GM12891 (cell line): ENCODE results near the gene ZNF441.

Source experiments
- DNase-seq: peaks from one replicate; pipeline ENCODE4 v3.0.0; 2011; ENCODE audit warnings: low spot score; ENCODE audit not compliant: insufficient read length
- FAIRE-seq: peaks from 2 replicates; lab custom pipeline; 2011; peaks lifted over from hg19 to GRCh38; lab: Jason Lieb, UNC
- PAX5 ChIP-seq: IDR thresholded peaks from 2 replicates; pipeline ENCODE4 v1.6.1; 2011; ENCODE audit warnings: low read length, moderate library complexity, mild to moderate bottlenecking; ENCODE audit not compliant: insufficient read depth, severe bottlenecking
- POLR2A ChIP-seq: IDR thresholded peaks from 2 replicates; pipeline ENCODE4 v1.6.1; 2011; ENCODE audit warnings: low read depth, low read length, control low read depth
- POLR2AphosphoS5 ChIP-seq: IDR thresholded peaks from 2 replicates; pipeline ENCODE4 v1.6.1; 2011; ENCODE audit warnings: low read depth, low read length, control low read depth
- POU2F2 ChIP-seq: IDR thresholded peaks from 2 replicates; pipeline ENCODE4 v1.6.1; 2011; ENCODE audit warnings: low read depth, mild to moderate bottlenecking, control low read depth, low read length, moderate library complexity
- SPI1 ChIP-seq: IDR thresholded peaks from 2 replicates; pipeline ENCODE4 v1.6.1; 2011; ENCODE audit warnings: low read depth, low read length, control low read depth
- TAF1 ChIP-seq: IDR thresholded peaks from 2 replicates; pipeline ENCODE4 v1.6.1; 2011; ENCODE audit warnings: low read depth, low read length, control low read depth

The ZNF441 gene

DNA sequence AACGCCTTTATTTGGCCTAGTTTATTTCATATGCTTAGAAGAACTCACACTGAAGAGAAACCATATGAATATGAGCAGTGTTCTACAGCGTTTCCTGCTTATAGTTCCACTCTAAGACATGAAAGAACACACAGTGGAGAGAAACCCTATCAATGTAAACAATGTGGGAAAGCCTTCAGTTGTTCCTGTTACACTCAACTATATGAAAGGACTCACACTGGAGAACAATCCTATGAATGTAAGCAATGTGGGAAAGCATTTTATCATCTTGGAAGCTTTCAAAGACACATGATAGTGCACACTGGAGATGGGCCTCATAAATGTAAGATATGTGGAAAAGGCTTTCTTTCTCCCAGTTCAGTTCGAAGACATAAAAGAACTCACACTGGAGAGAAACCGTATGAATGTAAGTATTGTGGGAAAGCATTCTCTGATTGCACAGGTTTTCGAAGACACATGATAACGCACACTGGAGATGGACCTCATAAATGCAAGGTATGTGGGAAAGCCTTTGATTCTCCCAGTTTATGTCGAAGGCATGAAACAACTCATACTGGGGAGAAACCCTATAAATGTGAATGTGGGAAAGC, 13.7 kb downstream of the ZNF441 start:
- no peak for DNase-seq
- no peak for FAIRE-seq
- TF ChIP-seq POLR2AphosphoS5 (no peak), TAF1 (no peak), POLR2A (no peak), SPI1 (no peak), POU2F2 (no peak), PAX5 (no peak)

DNA sequence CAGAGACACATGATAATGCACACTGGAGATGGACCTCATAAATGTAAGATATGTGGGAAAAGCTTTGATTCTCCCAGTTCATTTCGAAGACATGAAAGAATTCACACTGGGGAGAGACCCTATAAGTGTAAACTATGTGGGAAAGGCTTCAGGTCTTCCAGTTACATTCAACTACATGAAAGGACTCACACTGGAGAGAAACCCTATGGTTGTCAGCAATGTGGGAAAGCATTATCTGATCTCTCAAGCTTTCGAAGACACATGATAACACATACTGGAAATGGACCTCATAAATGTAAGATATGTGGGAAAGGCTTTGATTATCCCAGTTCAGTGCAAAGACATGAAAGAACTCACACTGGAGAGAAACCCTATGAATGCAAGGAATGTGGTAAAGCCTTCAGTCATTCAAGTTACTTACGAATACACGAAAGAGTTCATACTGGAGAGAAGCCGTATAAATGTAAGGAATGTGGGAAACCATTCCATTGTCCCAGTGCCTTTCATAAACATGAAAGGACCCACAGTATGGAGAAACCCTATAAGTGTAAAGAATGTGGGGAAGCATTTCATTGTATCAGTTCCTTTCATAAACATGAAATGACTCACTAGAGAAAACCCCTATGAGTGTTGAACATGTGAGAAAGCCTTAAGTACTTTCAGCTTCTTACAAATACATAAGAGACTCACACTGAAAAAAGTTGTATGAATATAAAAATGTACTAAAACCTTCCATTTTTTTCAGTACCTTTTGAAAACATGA, 14.7 kb downstream of the ZNF441 start:
- no peak for TF ChIP-seq POU2F2
- TF ChIP-seq POLR2AphosphoS5 = no peak
- no peak for TF ChIP-seq TAF1
- TF ChIP-seq PAX5 = no peak
- peak; percentile 59 for TF ChIP-seq SPI1
- FAIRE-seq (no peak), DNase-seq (no peak)

DNA sequence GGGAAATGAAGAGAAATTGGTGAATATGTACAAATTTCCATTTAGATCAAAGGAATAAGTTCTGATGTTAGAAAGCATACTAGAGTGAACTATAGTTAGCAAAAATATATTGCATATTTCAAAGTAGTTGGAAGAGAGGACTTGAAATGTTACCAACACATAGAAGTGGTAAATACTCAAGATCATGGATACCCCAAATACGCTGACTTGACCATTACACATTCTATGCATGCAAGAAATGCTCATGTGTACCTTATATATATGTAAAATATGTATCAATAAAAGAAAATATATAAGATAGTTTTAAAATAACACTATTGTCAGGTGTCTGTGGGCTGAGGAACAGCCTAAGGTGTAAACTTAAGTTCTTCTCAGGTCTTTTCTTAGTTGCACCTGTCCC, 17.0 kb downstream of the ZNF441 start:
- FAIRE-seq (no peak), DNase-seq (no peak)
- TF ChIP-seq POU2F2 = no peak
- no peak for TF ChIP-seq PAX5
- no peak for TF ChIP-seq POLR2A
- no peak for TF ChIP-seq TAF1
- no peak for TF ChIP-seq SPI1
- TF ChIP-seq POLR2AphosphoS5 = no peak

DNA sequence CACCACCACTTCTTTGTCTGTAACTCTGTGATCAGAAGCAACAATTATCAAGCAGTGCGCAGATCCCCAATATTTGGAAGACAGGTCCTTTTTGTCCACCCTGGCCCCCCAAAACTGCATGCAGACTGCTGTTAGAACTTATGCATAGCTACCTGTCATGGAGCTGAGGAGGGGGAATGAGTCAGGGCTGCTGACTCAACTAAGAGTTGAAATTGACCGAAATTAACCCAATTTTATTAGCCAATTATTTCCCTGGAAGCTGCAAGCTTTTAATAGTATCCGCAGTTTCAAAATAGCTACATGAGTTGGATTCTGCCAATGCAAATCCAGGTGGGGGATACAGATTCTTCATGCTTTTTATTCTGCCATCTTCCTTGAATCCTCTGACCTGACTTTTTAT, 17.6 kb downstream of the ZNF441 start:
- DNase-seq = no peak
- no peak for FAIRE-seq
- no peak for TF ChIP-seq PAX5
- no peak for TF ChIP-seq POLR2A
- no peak for TF ChIP-seq POLR2AphosphoS5
- no peak for TF ChIP-seq SPI1
- no peak for TF ChIP-seq POU2F2
- no peak for TF ChIP-seq TAF1

DNA sequence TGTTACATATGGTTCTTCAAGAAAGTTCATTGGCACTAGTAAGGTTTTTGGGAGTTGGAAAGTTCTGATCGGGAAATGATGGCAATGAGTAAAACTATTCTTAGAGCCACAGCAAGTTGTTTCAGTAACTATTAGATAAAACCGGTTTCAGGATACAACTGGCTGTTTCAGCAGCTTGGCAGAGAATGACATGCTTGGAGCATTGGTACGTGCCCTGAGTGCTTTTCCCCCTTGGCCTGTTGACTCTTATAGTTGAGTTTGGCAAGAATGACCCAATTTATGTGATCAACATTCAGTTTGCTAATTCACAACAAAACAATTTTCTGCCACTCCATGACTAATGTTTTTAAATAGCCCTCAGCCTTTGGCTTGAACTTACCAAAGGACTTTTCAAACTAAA, 20.7 kb downstream of the ZNF441 start:
- no peak for FAIRE-seq
- DNase-seq = no peak
- TF ChIP-seq POLR2AphosphoS5 = no peak
- no peak for TF ChIP-seq POLR2A
- no peak for TF ChIP-seq POU2F2
- TF ChIP-seq TAF1 = no peak
- TF ChIP-seq SPI1 = no peak
- TF ChIP-seq PAX5 = no peak

DNA sequence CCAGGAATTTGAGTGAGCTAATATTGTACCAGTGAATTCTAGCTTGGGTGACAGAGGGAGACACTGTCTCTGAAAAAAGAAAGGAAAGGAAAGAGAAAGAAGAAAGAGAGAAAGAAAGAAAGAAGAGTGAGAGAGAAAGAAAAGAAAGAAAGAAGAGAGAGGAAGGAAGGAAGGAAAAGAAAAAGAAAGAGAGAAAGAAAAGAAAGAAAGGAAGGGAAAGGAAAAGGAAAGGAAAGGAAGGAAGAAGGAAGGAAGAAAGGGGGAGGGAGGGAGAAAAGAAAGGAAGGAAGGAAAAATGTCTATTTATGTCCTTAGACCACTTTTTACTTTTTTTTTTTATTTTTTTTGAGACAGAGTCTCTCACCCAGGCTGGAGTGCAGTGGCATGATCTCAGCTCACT, 26.1 kb downstream of the ZNF441 start:
- TF ChIP-seq SPI1 = no peak
- no peak for TF ChIP-seq PAX5
- no peak for TF ChIP-seq POLR2A
- no peak for TF ChIP-seq TAF1
- TF ChIP-seq POLR2AphosphoS5 = no peak
- TF ChIP-seq POU2F2 = no peak
- DNase-seq (no peak), FAIRE-seq (no peak)

DNA sequence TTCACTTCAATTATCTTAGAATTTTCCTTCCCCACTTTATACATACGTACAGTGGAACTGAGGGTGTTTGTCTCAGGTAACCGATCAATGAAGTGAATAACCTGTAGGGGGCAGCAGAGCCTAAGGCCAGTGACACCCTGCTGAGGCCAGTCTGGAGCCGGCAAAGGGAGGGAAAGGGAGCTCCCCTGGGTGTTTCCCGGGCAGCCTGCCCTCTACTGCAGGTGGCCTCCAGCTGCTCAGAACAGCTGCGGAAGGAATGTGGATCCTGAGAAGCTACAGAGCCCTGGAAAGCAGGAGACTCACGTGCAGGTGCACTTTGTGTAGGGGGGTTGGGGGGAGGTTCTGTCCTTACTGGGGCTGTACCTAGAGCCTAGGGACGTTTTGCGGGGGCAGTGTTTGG, 30.7 kb downstream of the ZNF441 start:
- TF ChIP-seq PAX5 = no peak
- no peak for TF ChIP-seq POLR2A
- no peak for TF ChIP-seq TAF1
- no peak for TF ChIP-seq POLR2AphosphoS5
- TF ChIP-seq POU2F2 = no peak
- no peak for TF ChIP-seq SPI1
- DNase-seq (peak; percentile 56), FAIRE-seq (peak; percentile 96)

DNA sequence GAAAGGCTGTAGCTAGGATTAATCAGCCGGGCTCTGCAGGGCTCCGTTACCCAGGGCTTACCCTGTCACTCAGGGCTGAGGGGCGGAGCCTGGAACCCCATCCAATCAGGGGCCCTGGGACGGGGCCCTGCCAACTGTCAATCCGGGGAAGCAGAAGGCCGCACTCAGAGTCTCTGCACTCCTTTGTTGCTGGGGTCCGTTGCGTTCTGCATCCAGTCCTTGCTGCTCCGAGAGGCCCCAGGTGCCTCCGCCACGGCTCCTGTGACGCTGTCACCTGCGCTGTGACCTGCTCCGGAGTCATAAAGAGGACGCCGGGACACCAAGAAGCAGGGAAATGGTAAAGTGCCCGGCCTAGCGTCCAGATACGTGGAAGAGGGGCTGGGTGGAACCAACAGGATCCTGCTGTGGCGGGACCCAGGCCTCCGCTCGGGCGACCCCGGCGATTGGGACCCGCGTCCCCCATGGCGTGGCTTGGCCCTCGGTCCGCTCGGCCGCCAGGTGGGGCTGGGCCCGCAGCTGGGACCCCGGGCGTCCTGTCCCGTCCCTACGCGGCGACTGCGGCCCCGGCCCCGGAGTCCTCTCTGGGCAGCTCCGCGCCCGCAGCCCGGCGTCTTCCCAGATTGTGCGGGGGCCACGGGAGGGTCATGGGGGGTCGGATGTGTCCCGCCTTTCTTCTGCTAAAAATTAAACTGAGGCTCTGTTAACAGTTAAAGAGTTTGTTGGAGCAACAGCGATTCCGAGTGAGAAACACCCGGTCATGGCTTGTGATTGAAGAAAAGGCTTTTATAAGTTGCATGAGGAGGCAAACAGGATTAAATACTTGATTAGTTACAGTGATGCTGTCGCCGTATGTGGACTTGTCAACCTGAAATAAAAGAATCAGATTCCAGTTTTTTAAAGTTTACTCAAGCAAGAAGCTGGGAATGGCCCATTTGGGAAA, 31.9 kb downstream of the ZNF441 start, which contains the start of gene ZNF491:
ZNF491 (plus strand) TSS at position 133 of the 940 bp plus-strand sequence. CDS start 7,431 bp downstream, outside the sequence.
- peak; percentile 90 for DNase-seq
- peak; percentile 83 for FAIRE-seq
- TF ChIP-seq POLR2A = 0 out of 2 replicates have a peak, but pooled peaks have one; percentile 31
- TF ChIP-seq PAX5 = no peak
